HEK293T (cell line): Measurements from ENCODE around the gene MARCHF4.

ENCODE experiments used
- CTCF ChIA-PET: fragments of 350-600 bp; formaldehyde crosslinking; extraction: SDS; loops from one replicate; lab custom pipeline; 2021; ENCODE audit warnings: antibody characterized with exemption, inconsistent platforms; lab: Yijun Ruan, JAX
- POLR2A ChIA-PET: fragments of 350-600 bp; formaldehyde crosslinking; extraction: SDS; loops from one replicate; lab custom pipeline; 2020; ENCODE audit warnings: antibody characterized with exemption, inconsistent platforms; lab: Yijun Ruan, JAX
- DNase-seq: peaks from one replicate; pipeline ENCODE4 v3.0.0; 2012; ENCODE audit warnings: mixed read lengths; ENCODE audit errors: extremely low spot score
- ARNT ChIP-seq: fragments of 450-650 bp; IDR thresholded peaks from 2 replicates; pipeline ENCODE4 v1.6.1; 2017; ENCODE audit warnings: mild to moderate bottlenecking
- BHLHE40 ChIP-seq: fragments of 450-650 bp; IDR thresholded peaks from 2 replicates; pipeline ENCODE4 v1.6.1; 2016; ENCODE audit warnings: mild to moderate bottlenecking, moderate library complexity, borderline replicate concordance
- CTBP1 ChIP-seq: fragments of 450-650 bp; IDR thresholded peaks from 2 replicates; pipeline ENCODE4 v1.6.1; 2016; ENCODE audit warnings: borderline replicate concordance
- ELF4 ChIP-seq: fragments of 450-650 bp; IDR thresholded peaks from 2 replicates; pipeline ENCODE4 v1.6.1; 2017; ENCODE audit warnings: antibody characterized with exemption
- FOXA1 ChIP-seq: fragments of 450-650 bp; IDR thresholded peaks from 2 replicates; pipeline ENCODE4 v1.6.1; 2016; ENCODE audit warnings: mild to moderate bottlenecking
- FOXK2 ChIP-seq: fragments of 450-650 bp; IDR thresholded peaks from 2 replicates; pipeline ENCODE4 v1.6.1; 2016; ENCODE audit warnings: mild to moderate bottlenecking
- FOXM1 ChIP-seq: fragments of 450-650 bp; IDR thresholded peaks from 2 replicates; pipeline ENCODE4 v1.6.1; 2017; ENCODE audit warnings: mild to moderate bottlenecking, borderline replicate concordance
- HDGF ChIP-seq: fragments of 450-650 bp; IDR thresholded peaks from 2 replicates; pipeline ENCODE4 v1.6.1; 2017; ENCODE audit warnings: antibody characterized with exemption, borderline replicate concordance
- L3MBTL2 ChIP-seq: fragments of 450-650 bp; conservative IDR thresholded peaks from 2 replicates; pipeline ENCODE4 v1.6.1; 2016; ENCODE audit warnings: mild to moderate bottlenecking
- LEF1 ChIP-seq: fragments of 450-650 bp; IDR thresholded peaks from 2 replicates; pipeline ENCODE4 v1.6.1; 2017; ENCODE audit warnings: mild to moderate bottlenecking, borderline replicate concordance
- NFRKB ChIP-seq: fragments of 450-650 bp; IDR thresholded peaks from 2 replicates; pipeline ENCODE4 v1.6.1; 2016; ENCODE audit warnings: mild to moderate bottlenecking, moderate library complexity
- PKNOX1 ChIP-seq: fragments of 450-650 bp; IDR thresholded peaks from 2 replicates; pipeline ENCODE4 v1.6.1; 2016
- SP1 ChIP-seq: fragments of 450-650 bp; IDR thresholded peaks from 2 replicates; pipeline ENCODE4 v1.6.1; 2017
- SUZ12 ChIP-seq: fragments of 450-650 bp; IDR thresholded peaks from 2 replicates; pipeline ENCODE4 v1.6.1; 2016; ENCODE audit warnings: mild to moderate bottlenecking
- TARDBP ChIP-seq: fragments of 450-650 bp; IDR thresholded peaks from 2 replicates; pipeline ENCODE4 v1.6.1; 2016
- ZNF384 ChIP-seq: fragments of 450-650 bp; IDR thresholded peaks from 2 replicates; pipeline ENCODE4 v1.6.1; 2016

Gene MARCHF4

GRCh38 chr2:216366777-216367471 lies 5.4 kb downstream of the MARCHF4 start:
- POLR2A ChIA-PET, result no interaction called here
- DNase-seq, result no peak
- CTCF ChIA-PET, result no interaction called here
- TF ChIP-seq PKNOX1 (no peak), BHLHE40 (no peak), LEF1 (no peak), FOXA1 (no peak), FOXK2 (no peak), ARNT (no peak), SP1 (no peak), HDGF (no peak), TARDBP (no peak), ELF4 (no peak), FOXM1 (no peak), CTBP1 (no peak), NFRKB (no peak), L3MBTL2 (no peak), ZNF384 (no peak)

- no peak for DNase-seq
- CTCF ChIA-PET, result no interaction called here
- POLR2A ChIA-PET, result no interaction called here
- TF ChIP-seq SP1 (no peak), L3MBTL2 (no peak), NFRKB (no peak)
Observed at GRCh38 chr2:216365518-216365917, 6.8 kb downstream of the MARCHF4 start.

- ChIA-PET POLR2A (interaction anchor here (0.6 to 1.1 kb wide), 2 partner anchors 10 to 20 kb away, joined by 3 read pairs; no protein-coding TSS in a partner anchor), CTCF (no interaction called here)
- TF ChIP-seq ELF4 (no peak), LEF1 (no peak), FOXK2 (no peak), FOXM1 (no peak), L3MBTL2 (no peak), SP1 (no peak), SUZ12 (no peak), ARNT (no peak), TARDBP (no peak), FOXA1 (no peak), BHLHE40 (no peak), CTBP1 (no peak), NFRKB (no peak), ZNF384 (no peak), PKNOX1 (no peak)
- no peak for DNase-seq
Observed at GRCh38 chr2:216363221-216363620, 9.1 kb downstream of the MARCHF4 start.

- no peak for TF ChIP-seq BHLHE40
- no peak for TF ChIP-seq SP1
- no peak for TF ChIP-seq FOXM1
- TF ChIP-seq LEF1, result no peak
- TF ChIP-seq NFRKB, result no peak
- TF ChIP-seq PKNOX1, result no peak
- no peak for TF ChIP-seq ELF4
- TF ChIP-seq FOXA1, result no peak
- TF ChIP-seq SUZ12, result no peak
- no peak for TF ChIP-seq ZNF384
- TF ChIP-seq L3MBTL2, result no peak
- no peak for TF ChIP-seq FOXK2
- TF ChIP-seq HDGF, result no peak
- no peak for TF ChIP-seq TARDBP
- POLR2A ChIA-PET, result interaction anchor here (0.6 kb wide), 1 partner anchor 10 kb away, joined by 3 read pairs; no protein-coding TSS in a partner anchor
- no peak for DNase-seq
- CTCF ChIA-PET, result no interaction called here
Observed at GRCh38 chr2:216362730-216363129, 9.6 kb downstream of the MARCHF4 start.

- CTCF ChIA-PET, result no interaction called here
- no peak for DNase-seq
- POLR2A ChIA-PET, result no interaction called here
- no peak for TF ChIP-seq SUZ12
- no peak for TF ChIP-seq ZNF384
- TF ChIP-seq SP1, result no peak
- no peak for TF ChIP-seq L3MBTL2
- no peak for TF ChIP-seq FOXM1
- no peak for TF ChIP-seq TARDBP
- TF ChIP-seq ARNT, result no peak
- no peak for TF ChIP-seq CTBP1
- TF ChIP-seq LEF1, result no peak
- TF ChIP-seq NFRKB, result no peak
- TF ChIP-seq HDGF, result no peak
- no peak for TF ChIP-seq FOXK2
- no peak for TF ChIP-seq ELF4
- TF ChIP-seq BHLHE40, result no peak
- no peak for TF ChIP-seq PKNOX1
- no peak for TF ChIP-seq FOXA1
Observed at GRCh38 chr2:216355711-216356110, 16.6 kb downstream of the MARCHF4 start.

GRCh38 chr2:216354306-216354705 lies 18.0 kb downstream of the MARCHF4 start:
- ChIA-PET CTCF (no interaction called here), POLR2A (no interaction called here)
- TF ChIP-seq TARDBP (no peak), HDGF (no peak), BHLHE40 (no peak), L3MBTL2 (no peak), LEF1 (no peak), ELF4 (no peak), FOXK2 (no peak), ARNT (no peak), FOXA1 (no peak), SP1 (no peak), CTBP1 (no peak), NFRKB (no peak), SUZ12 (no peak), PKNOX1 (no peak), FOXM1 (no peak), ZNF384 (no peak)
- DNase-seq, result no peak
